Measurements from ENCODE around the gene SRCAP.

DNA sequence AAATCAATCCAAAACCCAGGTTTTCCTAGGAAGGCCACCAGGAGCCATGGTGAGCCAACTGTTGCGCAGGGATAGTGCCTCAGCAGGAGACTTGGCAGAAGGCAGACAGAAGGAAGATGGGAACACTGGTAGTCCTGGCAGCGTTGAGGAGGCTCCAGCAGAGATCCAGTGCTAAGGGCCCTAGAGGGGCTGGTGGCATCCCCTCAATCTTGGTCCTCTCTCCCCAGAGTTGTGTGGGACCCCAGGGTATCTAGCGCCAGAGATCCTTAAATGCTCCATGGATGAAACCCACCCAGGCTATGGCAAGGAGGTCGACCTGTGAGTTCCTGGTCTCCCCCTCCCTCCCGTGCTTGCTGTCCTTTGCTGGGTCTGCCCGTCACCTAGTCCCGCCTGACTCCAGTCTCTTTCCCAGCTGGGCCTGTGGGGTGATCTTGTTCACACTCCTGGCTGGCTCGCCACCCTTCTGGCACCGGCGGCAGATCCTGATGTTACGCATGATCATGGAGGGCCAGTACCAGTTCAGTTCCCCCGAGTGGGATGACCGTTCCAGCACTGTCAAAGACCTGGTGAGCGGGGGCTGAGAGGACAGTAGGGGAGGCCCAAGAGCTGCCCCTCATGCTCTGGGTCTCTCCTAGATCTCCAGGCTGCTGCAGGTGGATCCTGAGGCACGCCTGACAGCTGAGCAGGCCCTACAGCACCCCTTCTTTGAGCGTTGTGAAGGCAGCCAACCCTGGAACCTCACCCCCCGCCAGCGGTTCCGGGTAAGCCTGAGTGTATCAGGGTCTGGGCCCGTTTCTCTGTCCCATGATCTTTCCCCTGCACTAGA lies 57.2 kb downstream of the SRCAP start:
- TF ChIP-seq POLR2A (IDR thresholded peaks at IDR 0.05) (no peak), CTCF (IDR thresholded peaks at IDR 0.05) (no peak)
